Measurements from ENCODE around the gene EXD3. TPM values are rescaled to one million over a fixed set of nuclear protein-coding genes. Genes with fewer than 3 reads are reported as not detected.

Gene EXD3
- total RNA-seq, 1 donor from 2014 or later: 10.8 TPM

GRCh38 chr9:137302118-137302448, 120.9 kb downstream of the EXD3 start, which contains the start of gene NRARP:
TSS of gene NRARP (minus strand) at chr9:137302271. CDS start at chr9:137301928, 343 bp downstream.
- peak within 1 kb of the TSS; percentile 75 for H3K4me3 ChIP-seq (ENCODE audit: low read depth, low read length)
- no peak for TF ChIP-seq CTCF (IDR thresholded peaks at IDR 0.05; ENCODE audit: insufficient read depth, low read length, severe bottlenecking)
- no peak for FAIRE-seq
- peak; percentile 42 for DNase-seq (ENCODE audit: low read depth)
- H3K27me3 ChIP-seq (ENCODE audit: control insufficient read depth, insufficient read depth, low read length): no peaks in the 10 kb centered on the region
- no peaks in the 10 kb centered on the region for H3K36me3 ChIP-seq (ENCODE audit: control insufficient read depth, insufficient read depth, low read length)

GRCh38 chr9:137301081-137301947, 121.6 kb downstream of the EXD3 start:
- FAIRE-seq (no peak), DNase-seq (ENCODE audit: low read depth) (no peak)
- H3K27me3 ChIP-seq (ENCODE audit: control insufficient read depth, insufficient read depth, low read length): no peaks in the 10 kb centered on the region
- H3K4me3 ChIP-seq (ENCODE audit: low read depth, low read length): peak overlapping the region; percentile 75
- TF ChIP-seq CTCF (IDR thresholded peaks at IDR 0.05; ENCODE audit: insufficient read depth, low read length, severe bottlenecking): peak; percentile 4
- no peaks in the 10 kb centered on the region for H3K36me3 ChIP-seq (ENCODE audit: control insufficient read depth, insufficient read depth, low read length)

- Histone ChIP-seq H3K27me3 (ENCODE audit: control insufficient read depth, insufficient read depth, low read length) (no peaks in the 10 kb centered on the region), H3K36me3 (ENCODE audit: control insufficient read depth, insufficient read depth, low read length) (no peaks in the 10 kb centered on the region), H3K4me3 (ENCODE audit: low read depth, low read length) (peak overlapping the region; percentile 75)
- TF ChIP-seq CTCF (IDR thresholded peaks at IDR 0.05; ENCODE audit: insufficient read depth, low read length, severe bottlenecking): no peak
- FAIRE-seq (no peak), DNase-seq (ENCODE audit: low read depth) (no peak)
These were observed 122.3 kb downstream of the EXD3 start for GRCh38 chr9:137300567-137301080.

GRCh38 chr9:137299938-137300337, 123.0 kb downstream of the EXD3 start:
- no peak for FAIRE-seq
- peak overlapping the region; percentile 75 for H3K4me3 ChIP-seq (ENCODE audit: low read depth, low read length)
- no peaks in the 10 kb centered on the region for H3K27me3 ChIP-seq (ENCODE audit: control insufficient read depth, insufficient read depth, low read length)
- no peaks in the 10 kb centered on the region for H3K36me3 ChIP-seq (ENCODE audit: control insufficient read depth, insufficient read depth, low read length)
- TF ChIP-seq CTCF (IDR thresholded peaks at IDR 0.05; ENCODE audit: insufficient read depth, low read length, severe bottlenecking): no peak
- DNase-seq (ENCODE audit: low read depth): no peak

- FAIRE-seq (no peak), DNase-seq (ENCODE audit: low read depth) (no peak)
- Histone ChIP-seq H3K27me3 (ENCODE audit: control insufficient read depth, insufficient read depth, low read length) (no peaks in the 10 kb centered on the region), H3K4me3 (ENCODE audit: low read depth, low read length) (no peak overlapping the region), H3K36me3 (ENCODE audit: control insufficient read depth, insufficient read depth, low read length) (no peaks in the 10 kb centered on the region)
- TF ChIP-seq CTCF (IDR thresholded peaks at IDR 0.05; ENCODE audit: insufficient read depth, low read length, severe bottlenecking): no peak
These were observed 123.8 kb downstream of the EXD3 start for GRCh38 chr9:137299203-137299565.

Data from bronchial epithelial cell (primary cell).